Ectodermal cell (in vitro differentiated cells): ENCODE results near the gene GJA9. TPM values are rescaled to one million over a fixed set of nuclear protein-coding genes. Genes with fewer than 3 reads are reported as not detected.

Source experiments
- H3K27ac ChIP-seq: 2 replicates; pipeline ENCODE4 v1.7.0; 2013; ENCODE audit warnings: mild to moderate bottlenecking, low read depth, low read length; ENCODE audit not compliant: insufficient read depth, poor library complexity, severe bottlenecking
- H3K27me3 ChIP-seq: 2 replicates; pipeline ENCODE4 v1.7.0; 2013; ENCODE audit warnings: mild to moderate bottlenecking, low read length; ENCODE audit not compliant: insufficient read depth, control insufficient read depth, poor library complexity, severe bottlenecking
- H3K36me3 ChIP-seq: one replicate; pipeline ENCODE4 v1.7.0; 2013; ENCODE audit warnings: low read length; ENCODE audit not compliant: control insufficient read depth, insufficient read depth
- H3K4me1 ChIP-seq: one replicate; pipeline ENCODE4 v1.7.0; 2013; ENCODE audit warnings: low read length; ENCODE audit not compliant: control insufficient read depth, insufficient read depth
- H3K4me3 ChIP-seq: 2 replicates; pipeline ENCODE4 v1.7.0; 2013; ENCODE audit warnings: low read depth, low read length, control low read depth; ENCODE audit not compliant: insufficient read depth
- H3K9me3 ChIP-seq: 2 replicates; pipeline ENCODE4 v1.7.0; 2013; ENCODE audit warnings: mild to moderate bottlenecking, low read length, moderate library complexity; ENCODE audit not compliant: control insufficient read depth
- WGBS, 2 experiments: methylation state at CpG; one replicate each; pipeline ENCODE4 v1.1.7; 2013; ENCODE audit warnings: missing lambda C conversion rate in 2 of 2; 5-methylcytosine and 5-hydroxymethylcytosine counted together
- polyA plus RNA-seq, 4 experiments: library from polyadenylated mRNA; stranded (reverse); fragments of 50-300 nt; gene quantifications; one replicate each; pipeline ENCODE4 v1.2.3, GENCODE V29; 2013

GJA9 gene
- polyA plus RNA-seq (2013, experiment 1 of 4): not detected
- not detected for polyA plus RNA-seq (2013, experiment 2 of 4)
- not detected for polyA plus RNA-seq (2013, experiment 3 of 4)
- polyA plus RNA-seq (2013, experiment 4 of 4): not detected

- H3K9me3 ChIP-seq: no peaks in the 10 kb centered on the region
- H3K27me3 ChIP-seq: no peaks in the 10 kb centered on the region
- H3K27ac ChIP-seq: no peak within 1 kb of the TSS
- no peak within 1 kb of the TSS for H3K4me3 ChIP-seq
- H3K4me1 ChIP-seq: no peaks in the 10 kb centered on the region
- H3K36me3 ChIP-seq: no peaks in the 10 kb centered on the region
These were observed at the start of gene GJA9 for GRCh38 chr1:38881487-38881886. Gene GJA9 (minus strand): TSS chr1:38881587. CDS start chr1:38876098, 5,489 bp downstream.

- H3K9me3 ChIP-seq: no peaks in the 10 kb centered on the region
- no peak overlapping the region for H3K4me3 ChIP-seq
- WGBS, 2 experiments: 61 to 64% methylated on average over 6 of the region's 6 CpGs
- no peak overlapping the region for H3K27ac ChIP-seq
- H3K4me1 ChIP-seq: peaks cover 8% of the 10 kb centered on the region
- H3K36me3 ChIP-seq: no peaks in the 10 kb centered on the region
- no peaks in the 10 kb centered on the region for H3K27me3 ChIP-seq
These were observed 48.1 kb upstream of the GJA9 start for GRCh38 chr1:38929476-38929875.

DNA sequence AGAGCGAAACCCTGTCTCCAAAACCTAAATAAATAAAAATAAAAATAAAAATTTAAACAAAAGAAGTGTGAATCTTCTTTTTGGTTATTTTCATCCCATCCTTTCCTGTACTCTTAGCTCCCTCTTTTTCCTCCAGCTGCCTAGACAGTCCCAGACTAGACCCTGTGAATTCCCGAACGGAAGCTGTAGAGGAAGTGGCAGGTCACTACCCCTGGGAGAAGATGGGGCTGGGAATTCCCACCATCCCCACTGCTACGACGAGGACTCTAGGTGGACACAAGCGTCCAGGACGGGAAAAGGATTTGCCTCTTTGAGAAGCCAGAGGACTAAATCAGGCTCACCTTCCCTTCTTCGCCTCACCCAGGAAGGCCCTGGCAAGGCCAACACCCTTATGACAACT, 47.7 kb upstream of the GJA9 start:
- Histone ChIP-seq H3K27me3 (no peaks in the 10 kb centered on the region), H3K36me3 (no peaks in the 10 kb centered on the region), H3K4me3 (no peak overlapping the region), H3K9me3 (no peaks in the 10 kb centered on the region), H3K4me1 (peaks cover 8% of the 10 kb centered on the region), H3K27ac (no peak overlapping the region)
- 84 to 86% methylated on average over 7 of the region's 8 CpGs for WGBS, 2 experiments

GRCh38 chr1:38926091-38926490, 44.7 kb upstream of the GJA9 start:
- WGBS, 2 experiments: 92 to 93% methylated on average over 3 of the region's 3 CpGs

GRCh38 chr1:38925391-38925790, 44.0 kb upstream of the GJA9 start:
- Histone ChIP-seq H3K4me3 (no peak overlapping the region), H3K27ac (no peak overlapping the region), H3K9me3 (no peaks in the 10 kb centered on the region), H3K27me3 (no peaks in the 10 kb centered on the region), H3K36me3 (no peaks in the 10 kb centered on the region), H3K4me1 (peaks cover 8% of the 10 kb centered on the region)
- 87 to 92% methylated on average over 2 of the region's 2 CpGs for WGBS, 2 experiments

More at GRCh38 chr1:38926091-38926490, 44.7 kb upstream of the GJA9 start:
- Histone ChIP-seq H3K27ac (no peak overlapping the region), H3K9me3 (no peaks in the 10 kb centered on the region), H3K27me3 (no peaks in the 10 kb centered on the region), H3K4me3 (no peak overlapping the region), H3K36me3 (no peaks in the 10 kb centered on the region), H3K4me1 (peaks cover 8% of the 10 kb centered on the region)

DNA sequence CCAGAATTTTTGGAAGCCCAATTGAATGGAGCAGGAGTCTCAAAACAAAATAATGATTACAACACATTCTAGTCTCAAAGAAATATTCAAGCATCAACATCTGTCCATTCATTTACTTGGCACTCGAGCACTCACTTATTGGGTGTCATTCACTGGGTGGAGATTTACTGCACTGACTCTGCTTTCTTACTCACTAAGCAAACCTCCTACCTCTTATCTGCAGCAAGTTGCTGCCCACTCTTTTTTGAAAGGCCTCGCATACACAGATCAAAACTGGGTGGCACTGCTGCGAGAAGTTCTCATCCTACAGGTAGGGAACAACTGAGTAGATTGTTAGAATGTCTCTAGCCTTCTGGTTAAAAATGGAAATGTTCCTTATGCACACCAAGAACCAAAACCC, 42.2 kb upstream of the GJA9 start:
- no peaks in the 10 kb centered on the region for H3K36me3 ChIP-seq
- H3K9me3 ChIP-seq: no peaks in the 10 kb centered on the region
- no peak overlapping the region for H3K4me3 ChIP-seq
- H3K4me1 ChIP-seq: no peaks in the 10 kb centered on the region
- no peak overlapping the region for H3K27ac ChIP-seq
- no peaks in the 10 kb centered on the region for H3K27me3 ChIP-seq
- 93 to 99% methylated on average over 3 of the region's 3 CpGs for WGBS, 2 experiments

DNA sequence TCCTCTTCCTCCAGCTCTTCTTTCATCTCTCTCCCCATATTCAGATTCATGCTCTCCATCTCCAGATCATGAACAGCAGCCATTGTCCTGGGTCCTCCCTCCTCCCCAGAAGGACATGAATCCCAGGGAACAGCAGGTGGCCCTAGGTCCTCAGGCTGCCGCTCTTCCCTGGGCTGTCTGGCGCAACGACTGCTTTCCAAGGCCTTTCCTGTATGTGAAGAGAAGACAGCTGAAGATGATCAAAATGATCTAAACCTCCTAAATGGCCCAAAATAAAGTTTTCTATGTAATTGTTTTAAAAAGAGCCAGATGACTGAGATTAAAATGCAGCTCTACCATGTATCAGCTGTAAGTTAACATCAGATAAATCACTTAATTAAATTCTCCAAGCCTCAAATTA, 37.7 kb upstream of the GJA9 start:
- WGBS, 2 experiments: 63 to 65% methylated on average over 3 of the region's 3 CpGs
- Histone ChIP-seq H3K4me3 (no peak overlapping the region), H3K36me3 (no peaks in the 10 kb centered on the region), H3K27ac (no peak overlapping the region), H3K9me3 (no peaks in the 10 kb centered on the region), H3K4me1 (no peaks in the 10 kb centered on the region), H3K27me3 (no peaks in the 10 kb centered on the region)

DNA sequence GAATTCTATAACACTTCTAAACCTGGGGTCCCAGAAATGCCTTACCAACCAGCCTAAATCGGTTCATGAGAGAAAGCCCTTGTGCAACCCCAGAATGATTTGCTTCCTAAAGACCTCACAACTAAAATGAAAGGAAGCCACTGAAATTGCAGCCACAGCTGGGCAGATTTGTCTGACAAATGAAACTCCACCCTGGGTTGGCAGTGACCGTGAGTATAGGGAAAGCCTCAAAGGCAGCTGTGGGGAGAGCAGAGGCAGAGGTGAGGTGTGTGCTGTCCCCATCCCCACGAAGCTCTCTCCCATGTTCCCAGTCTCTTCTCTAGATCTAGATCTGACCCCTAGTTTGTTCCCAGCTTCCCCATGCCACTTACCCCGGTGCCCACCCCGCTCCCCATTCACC, 37.2 kb upstream of the GJA9 start:
- Histone ChIP-seq H3K27ac (no peak overlapping the region), H3K4me3 (no peak overlapping the region), H3K36me3 (no peaks in the 10 kb centered on the region), H3K27me3 (no peaks in the 10 kb centered on the region), H3K4me1 (no peaks in the 10 kb centered on the region), H3K9me3 (no peaks in the 10 kb centered on the region)
- WGBS, 2 experiments: 90 to 92% methylated on average over 5 of the region's 5 CpGs

DNA sequence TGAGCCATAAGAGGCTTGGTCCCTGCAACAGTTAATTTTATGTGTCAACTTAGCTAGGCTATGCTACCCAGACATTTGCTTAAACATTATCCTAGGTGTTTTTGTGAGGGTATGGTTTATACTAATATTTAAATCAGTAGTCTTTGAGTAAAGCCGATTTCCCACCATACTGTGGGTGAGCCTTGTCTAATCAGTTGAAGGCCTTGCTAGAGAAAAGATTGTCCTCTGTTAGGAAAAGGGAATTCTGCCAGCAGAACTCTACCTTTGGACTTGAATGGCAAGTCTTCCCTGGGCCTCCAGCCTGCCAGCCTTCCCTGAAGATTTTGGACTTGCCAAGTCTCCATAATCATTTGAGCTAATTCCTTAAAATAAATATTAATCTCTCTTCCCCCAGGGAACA, 36.4 kb upstream of the GJA9 start:
- Histone ChIP-seq H3K27me3 (no peaks in the 10 kb centered on the region), H3K36me3 (no peaks in the 10 kb centered on the region), H3K4me3 (no peak overlapping the region), H3K4me1 (no peaks in the 10 kb centered on the region), H3K27ac (no peak overlapping the region), H3K9me3 (no peaks in the 10 kb centered on the region)
- WGBS, 2 experiments: 92 to 95% methylated on average over 1 of the region's 1 CpG

GRCh38 chr1:38917337-38917736, 36.0 kb upstream of the GJA9 start:
- H3K9me3 ChIP-seq: no peaks in the 10 kb centered on the region
- H3K36me3 ChIP-seq: no peaks in the 10 kb centered on the region
- H3K27me3 ChIP-seq: no peaks in the 10 kb centered on the region
- H3K4me3 ChIP-seq: no peak overlapping the region
- no peak overlapping the region for H3K27ac ChIP-seq
- no peaks in the 10 kb centered on the region for H3K4me1 ChIP-seq
- 89 to 94% methylated on average over 3 of the region's 3 CpGs for WGBS, 2 experiments

DNA sequence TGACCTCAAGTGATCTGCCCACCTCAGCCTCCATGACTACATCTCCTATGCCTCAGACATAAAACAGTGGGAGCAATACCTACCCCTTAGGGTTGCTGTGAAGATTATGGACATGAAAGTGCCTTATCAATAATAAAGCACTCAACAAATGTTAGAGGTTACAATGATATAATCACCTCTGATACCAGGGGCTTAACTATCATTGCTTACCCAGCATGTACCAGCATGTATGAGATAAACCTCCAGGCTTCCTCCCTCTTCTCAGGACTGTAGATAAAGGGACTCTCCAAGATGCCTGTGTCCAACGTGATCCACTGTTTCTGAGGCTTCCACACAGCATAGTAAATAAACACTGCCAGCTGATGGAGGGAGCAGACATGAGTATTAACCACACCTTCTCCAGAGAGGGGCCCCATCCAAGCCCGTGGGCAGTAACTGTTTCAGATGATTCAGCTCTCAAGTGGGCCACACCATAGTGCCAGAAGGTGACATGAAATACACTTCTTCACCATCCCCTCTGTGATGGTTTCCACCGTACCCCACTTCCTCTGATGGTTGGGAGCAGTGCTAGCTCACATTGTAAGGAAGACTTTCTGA, 34.1 kb upstream of the GJA9 start:
- no peaks in the 10 kb centered on the region for H3K4me1 ChIP-seq

More for the DNA sequence above, 34.1 kb upstream of the GJA9 start:
- Histone ChIP-seq H3K9me3 (no peaks in the 10 kb centered on the region), H3K27me3 (no peaks in the 10 kb centered on the region), H3K4me3 (no peak overlapping the region), H3K36me3 (no peaks in the 10 kb centered on the region), H3K27ac (no peak overlapping the region)
- 70 to 72% methylated on average over 3 of the region's 3 CpGs for WGBS, 2 experiments
